ENCODE data around the gene PRKD2.

Gene PRKD2

DNA sequence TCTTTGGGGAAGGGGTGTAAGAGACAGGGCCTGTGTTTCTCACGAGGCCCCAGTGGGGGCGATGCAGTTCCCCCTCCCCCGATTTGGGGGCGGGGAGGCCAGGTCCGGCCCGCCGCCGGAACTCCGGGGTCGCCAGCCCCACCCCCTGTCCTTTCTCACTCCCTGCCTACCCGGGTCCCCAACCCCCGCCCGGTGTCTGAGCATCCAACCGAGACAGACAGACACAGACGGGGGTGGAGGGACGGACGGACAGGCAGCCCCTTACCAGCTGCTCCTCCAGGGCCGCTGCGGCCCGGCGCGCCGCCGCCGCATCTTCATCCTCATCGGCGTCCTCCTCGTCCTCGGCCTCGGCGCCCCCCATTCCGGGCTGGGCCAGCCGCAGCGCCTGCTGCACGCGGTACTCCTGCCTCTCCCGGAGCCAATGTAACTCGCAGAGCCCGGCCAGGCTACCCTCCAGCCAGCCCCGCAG is 56.3 kb downstream of the PRKD2 start:
- ATAC-seq = no peak

DNA sequence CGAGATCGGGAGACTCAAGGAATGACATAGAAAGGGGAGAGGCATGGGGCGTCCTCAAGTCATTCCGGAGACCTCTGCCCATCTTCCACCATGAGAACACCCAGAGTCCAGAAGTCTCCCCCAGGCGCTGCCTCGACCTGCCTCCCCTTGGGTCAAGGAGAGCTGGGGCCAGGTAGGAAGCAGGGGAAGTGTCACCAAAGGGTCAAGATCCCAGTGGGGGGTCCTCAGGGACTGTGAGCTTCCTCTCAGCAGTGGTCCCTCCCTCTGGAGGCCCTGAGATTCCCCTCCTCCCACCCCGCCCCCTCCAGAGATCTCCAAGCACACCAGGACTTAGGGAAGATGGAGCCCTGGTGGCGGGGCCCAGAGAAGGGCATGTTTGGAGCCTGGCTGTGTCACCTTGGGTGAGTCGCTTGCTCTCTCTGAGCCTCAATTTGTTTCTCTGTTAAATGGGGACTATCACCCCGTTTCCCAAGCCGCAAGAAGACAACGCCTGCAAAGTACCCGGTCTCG is 56.9 kb downstream of the PRKD2 start:
- ATAC-seq (no peak), DNase-seq (peak; percentile 17)

More for the DNA sequence above, 56.3 kb downstream of the PRKD2 start:
- DNase-seq = no peak

DNA sequence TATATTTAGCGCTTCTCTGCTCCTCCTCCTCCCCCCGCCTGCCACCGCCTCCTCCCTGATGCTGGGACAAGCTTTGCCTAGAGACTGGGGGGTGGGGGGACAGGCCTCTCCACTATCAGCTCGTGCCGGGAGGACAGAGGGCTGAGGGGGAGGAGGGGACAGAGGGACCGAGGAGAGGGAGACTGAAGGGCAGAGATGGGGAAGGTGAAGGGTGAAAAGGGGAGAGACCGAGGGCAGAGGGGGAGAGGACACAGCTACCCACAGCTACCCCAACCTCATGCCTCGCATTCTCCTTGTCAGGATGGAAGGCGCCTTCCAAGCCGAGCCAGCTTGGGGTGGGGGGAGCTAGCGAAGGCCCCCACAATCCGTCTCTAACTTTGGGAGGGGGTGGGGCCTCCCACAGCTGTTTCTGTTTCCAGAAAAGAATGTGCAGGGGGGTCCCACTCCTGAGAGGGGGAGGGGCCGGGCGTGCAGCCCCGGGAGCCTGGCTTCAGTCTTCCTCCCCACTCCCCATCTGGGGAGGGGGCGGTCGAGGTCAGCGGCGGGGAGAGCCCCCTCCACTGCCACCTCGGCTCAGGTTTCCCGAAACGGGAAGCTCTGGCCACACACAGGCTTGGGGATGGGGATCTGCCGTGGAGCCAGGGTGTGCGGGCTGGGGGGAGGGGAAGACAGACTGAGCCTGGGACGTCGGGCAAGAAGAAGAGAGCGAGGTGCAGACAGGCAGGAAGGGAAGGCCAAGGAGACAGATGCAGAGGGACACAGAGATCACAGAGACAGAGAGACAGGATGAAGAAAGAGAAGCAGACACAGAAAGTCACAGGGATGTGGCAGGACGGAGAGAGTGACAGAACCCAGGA is 57.5 kb downstream of the PRKD2 start:
- ATAC-seq (no peak), DNase-seq (peak; percentile 29)

DNA sequence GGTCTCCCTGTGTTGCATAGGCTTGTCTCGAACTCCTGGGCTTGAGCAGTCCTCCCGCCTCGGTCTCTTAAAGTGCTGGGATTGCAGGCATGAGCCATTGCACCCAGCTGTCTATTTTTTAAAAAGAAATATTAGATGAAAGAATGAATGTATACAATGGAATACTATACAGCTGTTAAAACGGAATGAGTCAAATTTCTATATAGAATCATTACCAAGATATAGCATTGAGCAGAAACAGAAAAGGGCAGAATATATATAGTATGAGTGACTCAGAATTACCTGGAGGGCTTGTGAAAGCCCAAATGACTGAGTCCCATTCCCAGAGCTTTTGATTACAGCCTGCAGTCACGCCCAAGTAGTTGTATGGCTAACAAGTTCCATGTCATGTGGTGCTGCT is 60.4 kb downstream of the PRKD2 start:
- peak; percentile 3 for ATAC-seq
- DNase-seq = peak; percentile 24

DNA sequence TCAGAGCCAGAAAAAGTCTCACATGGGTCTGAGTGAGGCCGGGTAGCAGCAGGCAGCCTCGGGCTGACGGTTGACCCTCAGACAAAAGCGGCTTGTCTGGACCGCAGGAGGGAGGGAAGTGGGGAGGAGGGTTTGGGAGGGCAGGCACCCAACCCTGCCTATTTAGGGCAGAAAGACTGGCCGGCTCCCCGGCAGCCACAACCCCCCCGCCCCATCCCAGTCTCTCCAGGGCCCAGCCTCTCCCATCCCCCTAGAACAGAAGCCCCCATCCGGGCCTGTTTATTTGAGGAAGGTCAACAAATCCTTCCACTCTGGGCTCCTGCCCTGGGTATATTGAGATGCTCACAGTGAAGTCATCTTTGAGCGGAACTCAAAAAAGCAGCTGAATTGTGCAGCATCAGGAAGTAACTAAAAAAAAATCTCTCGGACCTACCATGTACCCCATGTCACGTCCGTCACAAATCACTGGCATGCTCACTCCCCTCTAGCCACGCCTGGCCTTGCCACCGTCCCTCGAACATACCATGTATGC is 62.2 kb downstream of the PRKD2 start:
- DNase-seq = no peak
- ATAC-seq = no peak

DNA sequence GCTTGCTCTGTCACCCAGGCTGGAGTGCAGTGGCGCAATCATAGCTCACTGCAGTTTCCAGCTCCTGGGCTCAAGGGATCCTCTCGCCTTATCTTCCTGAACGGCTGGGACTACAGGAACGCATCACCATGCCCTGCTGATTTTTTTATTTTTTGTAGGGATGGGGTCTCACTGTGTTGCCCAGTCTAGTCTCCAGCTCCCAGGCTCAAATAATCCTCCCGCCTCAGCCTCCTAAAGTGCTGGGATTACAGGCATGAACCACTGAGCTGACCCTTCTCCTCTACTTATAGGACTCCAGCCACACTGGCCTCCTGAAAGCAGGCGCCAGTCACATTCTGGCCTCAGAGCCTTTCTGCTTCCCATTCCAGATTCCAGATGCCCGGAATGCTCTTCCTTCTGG is 66.5 kb downstream of the PRKD2 start:
- ATAC-seq = no peak
- DNase-seq = no peak

DNA sequence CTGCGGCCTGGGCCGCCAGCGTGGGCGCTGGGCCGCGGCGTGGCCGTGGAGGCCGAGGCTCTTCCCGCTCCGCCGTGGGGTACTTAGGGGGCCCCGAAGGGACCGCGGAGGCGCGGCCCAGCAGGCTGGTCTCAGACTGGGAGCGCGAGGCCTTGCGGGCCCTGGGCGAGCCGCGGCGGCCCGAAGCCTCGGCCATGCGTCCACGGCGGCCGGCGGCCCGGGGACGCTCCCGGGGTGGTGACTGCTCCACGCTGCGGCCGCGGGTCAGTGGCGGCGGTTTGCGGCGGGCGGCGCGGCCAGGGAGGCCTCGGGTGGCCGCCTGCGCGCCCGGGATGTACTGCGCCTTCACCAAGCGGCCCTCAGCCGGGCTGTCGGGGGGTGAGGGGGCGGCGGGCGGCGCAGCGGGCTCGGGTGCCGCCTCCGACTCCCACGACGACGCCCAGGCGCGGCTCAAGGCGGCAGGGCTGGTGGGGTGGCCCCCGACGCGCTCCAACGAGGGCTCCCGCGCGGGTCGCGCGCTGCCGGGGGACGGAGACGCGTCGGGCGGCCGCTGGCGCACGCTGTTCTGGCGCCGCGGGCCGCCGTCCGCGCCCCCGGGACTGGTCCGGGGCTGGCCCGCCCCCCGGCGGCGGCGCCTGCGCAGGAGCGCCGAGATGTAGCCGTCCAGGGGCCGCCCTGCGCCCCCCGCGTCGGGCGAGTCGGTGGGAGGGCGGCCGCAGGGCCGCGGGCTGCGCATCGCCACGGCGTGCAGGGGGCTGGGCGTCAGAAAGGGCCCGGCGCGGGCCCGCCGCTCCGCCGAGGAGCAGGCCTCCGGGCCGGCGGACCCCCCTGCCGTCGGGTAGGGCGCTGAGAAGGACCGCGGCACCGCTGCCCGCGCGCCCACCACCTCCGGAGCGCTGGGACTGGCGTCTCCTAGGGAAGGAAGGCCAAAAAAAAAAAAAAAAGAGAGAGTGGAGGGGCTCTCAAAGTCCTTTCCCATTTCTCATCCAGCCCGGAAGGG is 67.7 kb downstream of the PRKD2 start:
- ATAC-seq (no peak), DNase-seq (no peak)

DNA sequence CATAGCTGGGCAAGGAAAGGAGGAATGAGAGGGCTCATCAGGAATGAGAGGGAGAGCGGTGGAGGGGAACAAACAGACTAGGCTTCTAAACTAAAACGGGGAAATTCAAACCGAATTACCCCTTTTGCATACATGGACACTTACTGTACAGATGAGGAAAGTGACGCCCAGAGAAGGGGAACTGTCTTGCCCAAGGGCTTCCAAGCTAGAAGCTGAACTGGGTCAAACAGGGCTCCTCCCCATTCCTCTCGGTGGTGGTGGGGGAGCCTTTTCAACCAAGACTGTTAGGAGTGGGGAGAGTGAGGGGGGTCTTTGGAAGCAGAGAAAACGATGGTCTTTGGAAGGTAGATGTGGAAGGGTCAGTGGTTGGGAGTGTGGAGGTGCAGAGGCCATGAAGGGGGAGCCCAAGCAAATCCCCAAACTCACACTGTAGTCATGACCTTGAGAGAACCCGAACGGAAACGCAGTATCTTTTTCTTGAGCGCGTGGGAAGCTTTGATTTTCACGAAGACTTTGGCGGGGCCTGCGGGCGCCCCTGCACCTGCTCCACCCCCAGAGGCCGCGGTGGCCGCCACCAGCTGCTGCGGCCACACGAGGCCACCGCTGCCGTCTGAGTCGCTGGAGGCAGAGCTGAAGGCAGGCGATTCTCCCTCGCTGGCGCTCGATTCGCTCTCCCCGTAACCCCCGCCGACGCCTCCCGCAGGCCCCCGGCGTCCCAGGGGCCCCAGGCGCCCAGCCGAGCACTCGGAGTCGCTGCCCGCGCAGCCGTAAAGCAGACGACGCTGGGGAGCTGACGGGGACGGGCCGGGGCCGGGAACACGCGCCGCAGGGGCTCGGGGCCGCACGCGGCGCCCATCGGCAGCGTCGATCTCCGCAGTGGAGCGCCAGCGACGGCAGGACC is 68.6 kb downstream of the PRKD2 start:
- ATAC-seq = peak; percentile 37

DNA sequence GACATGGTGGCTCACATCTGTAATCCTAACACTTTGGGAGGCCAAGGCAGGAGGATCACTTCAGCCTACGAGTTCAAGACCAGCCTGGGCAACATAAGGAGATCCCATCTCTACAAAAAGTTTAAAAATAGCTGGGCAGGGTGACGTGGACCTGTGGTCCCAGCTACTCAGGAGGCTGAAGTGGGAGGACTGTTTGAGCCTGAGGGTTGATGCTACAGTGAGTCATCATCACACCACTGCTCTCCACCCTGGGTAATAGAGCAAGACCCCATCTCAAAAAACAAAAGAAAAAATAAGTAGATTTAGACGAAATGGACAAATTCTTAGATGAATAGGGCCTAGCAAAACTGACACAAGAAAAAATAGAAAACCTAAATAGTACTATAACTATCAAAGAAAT is 70.5 kb downstream of the PRKD2 start:
- DNase-seq = no peak
- no peak for ATAC-seq

More for the DNA sequence above, 68.6 kb downstream of the PRKD2 start:
- DNase-seq = no peak

DNA sequence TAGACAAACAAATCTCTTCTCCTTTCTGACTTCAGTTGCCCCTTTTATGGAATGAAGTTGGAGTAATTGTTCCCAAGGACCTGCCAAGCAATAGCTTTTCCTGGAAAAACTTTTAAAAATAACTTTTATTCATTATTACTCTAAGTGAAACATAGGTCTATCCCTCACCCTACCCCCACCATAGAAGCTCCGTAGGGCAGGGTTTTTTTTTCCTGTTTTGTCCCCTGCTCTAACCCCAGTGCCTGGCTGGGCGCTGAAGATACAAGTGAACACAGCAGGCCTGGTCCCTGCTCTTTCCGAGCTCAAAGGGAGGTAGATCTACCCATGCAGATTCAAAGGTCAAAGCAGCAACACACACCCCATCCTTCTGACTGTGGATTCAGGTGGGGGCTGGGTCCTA is 72.2 kb downstream of the PRKD2 start:
- no peak for DNase-seq
- no peak for ATAC-seq

DNA sequence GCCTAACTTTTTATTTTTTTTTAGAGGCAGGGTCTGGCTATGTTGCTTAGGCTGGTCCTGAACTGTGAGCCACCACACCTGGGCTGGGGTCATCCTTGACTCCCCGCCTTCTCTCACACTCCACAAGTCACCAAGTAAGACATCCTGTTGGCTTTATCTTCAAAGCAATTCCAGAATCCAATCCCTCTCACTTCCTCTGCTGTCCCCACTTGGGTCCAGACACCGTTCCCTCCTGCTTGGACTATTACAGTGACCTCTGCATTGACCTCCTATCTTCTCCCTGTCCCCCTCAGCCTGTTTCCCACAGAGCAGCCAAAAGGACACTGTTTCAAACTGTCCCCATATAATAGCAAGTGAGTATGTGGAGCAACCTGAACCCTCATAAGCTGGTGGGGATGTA is 76.3 kb downstream of the PRKD2 start:
- DNase-seq = no peak

DNA sequence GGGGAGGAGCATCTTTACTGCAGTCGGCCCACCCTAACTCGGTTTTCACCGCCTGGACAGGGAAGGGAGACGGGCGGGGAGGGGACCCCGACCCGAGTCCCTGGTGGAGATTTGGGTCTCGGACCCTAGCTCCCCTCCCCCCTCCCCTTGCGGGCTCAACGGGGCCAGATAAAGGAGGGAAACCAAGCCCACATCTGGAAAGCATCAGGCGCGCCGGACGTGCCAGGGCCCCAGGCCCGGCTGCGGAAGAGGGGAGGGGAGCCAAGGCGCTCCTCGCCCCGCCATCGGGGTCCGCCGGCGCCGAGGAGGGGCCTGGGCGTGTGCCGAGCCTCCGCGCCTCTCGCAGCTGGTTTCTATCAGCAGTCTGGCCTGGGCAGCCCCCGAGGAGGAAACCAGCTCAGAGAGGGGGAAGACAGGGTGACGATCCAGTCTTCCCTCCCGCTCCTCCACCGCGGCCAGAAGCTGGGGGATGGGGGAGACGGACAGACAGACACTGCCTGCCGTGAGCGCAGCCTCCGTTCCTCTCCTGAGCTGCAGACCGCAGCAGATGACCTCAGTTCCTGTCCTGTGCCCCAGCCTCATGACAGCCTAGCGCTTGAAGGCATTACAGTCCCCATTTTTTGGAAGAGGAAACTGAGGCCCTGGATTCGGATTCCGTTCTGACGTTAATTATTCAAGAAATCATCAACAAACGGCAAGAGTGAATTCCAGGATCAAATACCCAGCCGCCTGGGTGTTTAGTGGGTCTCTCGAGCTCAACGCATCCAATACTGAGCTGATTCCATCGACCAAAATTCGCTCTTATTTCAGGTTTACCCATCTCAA is 77.3 kb downstream of the PRKD2 start:
- DNase-seq (no peak), ATAC-seq (no peak)

More for the DNA sequence above, 76.3 kb downstream of the PRKD2 start:
- ATAC-seq = no peak

DNA sequence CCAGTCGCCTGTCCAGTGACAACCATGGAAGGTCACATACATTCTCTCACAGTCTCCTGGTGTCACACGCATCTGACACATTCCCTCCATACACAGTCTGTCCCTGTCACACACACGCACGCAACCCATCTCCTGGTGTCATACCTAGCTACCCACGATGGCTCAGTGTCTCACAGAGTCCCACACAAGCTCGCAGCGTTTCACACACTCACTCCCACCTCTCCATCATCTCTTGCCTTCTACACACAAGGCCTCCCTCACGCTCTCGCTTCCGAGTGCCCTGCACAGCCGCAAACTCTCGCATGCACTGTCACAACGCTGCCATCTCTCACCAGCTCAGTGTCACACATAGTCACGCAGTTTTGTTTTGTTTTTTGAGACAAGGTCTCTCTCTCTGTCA is 79.7 kb downstream of the PRKD2 start:
- ATAC-seq (no peak), DNase-seq (no peak)

DNA sequence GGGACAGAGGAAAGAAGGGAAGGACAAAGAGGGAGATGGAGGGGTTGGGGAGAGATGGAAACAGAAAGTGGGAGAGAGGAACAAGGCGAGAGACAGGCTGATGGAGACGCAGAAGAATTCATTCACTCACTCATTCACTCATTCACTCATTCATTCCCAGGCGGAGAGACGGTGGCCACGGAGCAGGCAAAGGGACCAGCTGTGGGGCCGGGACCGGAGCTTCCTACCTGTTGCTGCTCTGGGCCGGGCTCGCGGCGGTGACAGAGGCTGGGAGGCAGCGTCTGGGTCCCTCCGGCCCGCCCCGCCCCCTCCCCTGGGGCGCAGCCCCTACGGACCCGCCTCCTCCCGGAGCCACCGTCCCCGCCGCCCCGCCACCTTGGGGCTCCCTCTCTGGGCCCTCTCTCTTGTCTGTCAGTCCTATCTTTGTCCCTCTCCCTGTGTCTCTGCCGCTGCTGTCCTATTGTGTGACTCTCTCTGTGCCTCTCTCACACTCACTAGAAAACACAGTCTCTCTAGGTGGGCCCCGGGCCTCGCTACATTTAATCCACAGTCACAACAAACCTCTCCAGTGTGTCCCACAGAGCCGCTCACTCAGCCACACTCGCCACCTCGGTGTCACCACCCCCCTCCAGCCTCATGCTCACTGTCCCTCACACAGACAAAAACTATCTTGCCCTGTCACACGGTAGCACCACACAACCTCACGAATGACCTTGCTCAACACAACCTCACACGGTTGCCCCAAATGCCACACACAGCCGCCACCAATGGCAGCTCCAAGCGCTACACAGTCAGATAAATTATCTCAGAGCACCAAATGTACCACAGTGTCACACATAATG is 80.8 kb downstream of the PRKD2 start, which contains the start of gene GNG8:
GNG8 (minus strand) TSS at position 283 of the 842 bp plus-strand sequence. CDS start 1,520 bp downstream, outside the sequence.
- peak; percentile 3 for ATAC-seq

DNA sequence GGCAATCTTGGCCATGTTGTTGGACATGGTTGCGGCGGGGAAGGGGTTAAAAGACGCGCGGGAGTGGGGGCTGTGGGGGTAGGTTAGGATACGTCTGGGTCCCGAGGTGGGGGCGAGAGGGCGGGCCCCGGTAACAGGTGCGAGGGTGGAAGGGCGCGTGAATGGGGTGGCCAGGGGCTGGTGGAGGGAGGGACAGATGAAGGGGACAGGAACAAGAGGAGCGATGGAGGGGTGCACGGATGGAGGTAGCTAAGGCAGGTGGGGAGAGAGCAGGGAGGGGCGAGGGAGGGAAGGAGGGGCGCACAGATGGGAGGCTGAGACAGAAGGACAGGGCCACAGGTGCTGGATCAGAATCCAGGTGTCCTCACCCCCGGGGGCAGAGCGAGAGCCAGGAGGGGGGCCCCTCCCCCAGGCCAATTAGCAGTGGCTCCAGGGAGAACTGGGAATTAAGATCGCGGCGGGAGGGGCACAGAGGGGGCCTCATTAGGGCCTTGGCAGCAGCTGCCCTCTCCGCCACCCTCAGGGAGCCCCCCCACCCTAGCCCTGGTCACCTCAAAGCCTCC is 82.2 kb downstream of the PRKD2 start:
- ATAC-seq (no peak), DNase-seq (no peak)

More for the DNA sequence above, 80.8 kb downstream of the PRKD2 start, which contains the start of gene GNG8:
- peak; percentile 64 for DNase-seq

DNA sequence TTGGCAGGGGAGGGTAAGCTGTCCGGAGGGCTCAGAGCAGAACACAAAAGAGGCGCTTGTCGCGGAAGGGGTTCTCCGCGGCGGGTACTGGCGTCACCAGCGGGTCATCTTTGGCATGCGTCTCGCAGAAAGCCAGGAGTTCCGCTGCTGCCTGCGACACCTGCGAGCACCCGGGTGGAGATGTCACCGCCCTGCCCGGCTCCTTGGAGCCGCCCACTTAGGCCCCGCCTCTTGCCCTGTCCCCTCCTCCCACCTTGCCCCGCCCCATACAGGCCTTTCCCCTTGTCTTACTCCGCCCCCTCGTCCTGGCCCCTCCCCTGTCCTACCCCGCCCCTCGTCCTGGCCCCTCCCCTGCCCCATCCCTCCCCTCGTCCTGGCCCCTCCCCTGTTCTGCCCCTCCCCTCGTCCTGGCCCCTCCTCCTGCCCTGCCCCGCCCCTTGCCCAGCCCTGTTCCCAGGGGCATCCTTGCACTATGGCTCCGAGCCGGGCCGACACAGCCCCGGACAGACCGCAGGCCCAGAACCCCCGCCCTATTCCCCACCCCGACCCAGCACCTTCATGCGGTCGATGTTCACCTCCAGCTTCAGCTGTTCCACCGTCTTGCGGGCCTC is 82.8 kb downstream of the PRKD2 start:
- ATAC-seq = peak; percentile 51
- peak; percentile 98 for DNase-seq

DNA sequence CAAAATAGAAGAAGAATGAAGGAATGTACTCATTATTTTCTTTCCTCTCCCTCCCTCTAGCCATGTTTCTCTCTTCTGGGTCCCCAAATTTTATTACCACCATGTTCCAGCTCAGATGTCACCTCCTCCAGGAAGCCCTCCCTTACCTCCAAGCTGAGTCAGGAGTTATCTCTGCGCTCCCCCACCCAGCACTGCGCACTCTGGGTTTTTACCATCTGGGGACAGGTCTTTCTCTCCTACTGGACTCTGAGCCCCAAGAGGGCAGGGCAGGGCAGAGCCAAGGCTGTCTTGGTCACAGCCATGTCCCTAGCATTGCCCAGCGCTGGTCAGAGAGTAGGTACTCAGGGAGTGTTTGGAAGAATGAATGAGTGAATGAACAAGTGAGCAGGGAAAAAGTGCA is 83.8 kb downstream of the PRKD2 start:
- DNase-seq (no peak), ATAC-seq (no peak)

DNA sequence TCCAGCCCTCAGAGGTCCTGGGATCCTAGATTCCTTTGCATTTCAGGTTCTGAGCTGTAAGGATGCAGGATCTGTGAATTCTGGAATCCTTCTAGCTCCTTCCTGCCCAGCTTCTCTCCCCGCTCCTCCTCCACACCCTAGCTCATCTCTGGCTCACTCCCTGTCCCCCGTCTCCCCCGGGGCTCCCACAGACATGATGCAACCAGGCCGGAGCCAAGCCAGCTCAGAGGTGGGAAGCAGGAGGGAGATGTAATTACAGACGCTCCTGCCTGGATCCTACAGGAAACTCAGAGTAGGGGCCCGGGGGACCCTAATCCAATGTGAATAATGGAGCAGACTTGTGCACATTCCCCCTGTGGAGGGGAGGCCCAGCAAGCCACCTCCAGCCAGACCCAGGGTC is 85.4 kb downstream of the PRKD2 start:
- ATAC-seq (no peak), DNase-seq (no peak)

Measured in stimulated activated naive CD8-positive, alpha-beta T cell treated with anti-CD3 and anti-CD28 coated beads, Interleukin-15, Interleukin-2, amounts not matched to agents 100 U/mL and 50 U/mL, for 24 hours (primary cell).